ENCODE results near the gene MARCHF5. TPM values are rescaled to one million over a fixed set of nuclear protein-coding genes. Genes with fewer than 3 reads are reported as not detected.

Gene MARCHF5
- total and polyA plus RNA-seq, 2 donors (not counting 1 experiment from before 2014, with no cell fraction given) = 7.2 to 25.9 TPM

DNA sequence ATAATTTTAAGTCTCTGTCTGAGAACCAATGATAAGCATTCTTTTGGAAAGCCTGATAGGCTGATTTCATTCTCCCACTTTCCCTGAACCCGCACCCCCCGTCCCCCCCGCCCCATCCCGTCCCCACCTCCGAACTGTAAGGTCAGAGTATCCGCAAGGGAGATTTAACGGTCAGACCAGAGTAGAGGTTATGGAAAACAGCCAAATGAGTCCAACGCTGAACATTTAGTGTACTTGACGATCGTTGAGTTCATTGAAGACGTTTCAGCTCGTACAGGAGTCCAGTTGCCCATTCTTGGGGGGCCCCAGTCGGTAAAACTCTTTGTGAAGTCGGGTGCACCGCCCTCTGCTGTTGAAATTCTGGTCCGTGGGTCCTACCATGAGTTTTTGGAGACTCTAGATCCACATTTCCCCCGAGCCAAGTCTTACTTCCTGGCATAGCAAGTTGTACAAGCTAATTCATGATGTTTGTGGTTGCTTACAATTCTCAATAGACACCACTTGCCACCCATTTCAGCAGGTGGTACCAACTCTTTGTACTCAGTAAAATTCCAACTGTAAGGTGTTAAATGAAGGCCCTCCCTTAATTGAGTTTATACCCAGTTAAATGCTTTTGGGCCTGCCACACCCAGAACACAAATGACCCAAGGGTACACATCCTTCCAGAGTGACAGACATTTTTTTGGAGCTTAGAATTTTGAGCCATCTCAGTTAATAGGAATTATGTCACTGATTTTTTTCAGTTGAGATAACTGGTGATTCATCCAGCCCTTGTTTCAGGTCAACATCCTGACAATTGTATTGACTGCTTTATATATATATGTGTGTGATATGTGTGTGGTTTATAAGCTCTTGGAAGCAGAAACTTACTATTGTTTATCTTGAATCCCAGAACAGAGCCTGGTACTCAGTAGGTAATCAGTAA, 1.2 kb downstream of the MARCHF5 start:
- H3K79me2 ChIP-seq (ENCODE audit: control insufficient read depth, insufficient read depth, low read length) = peaks cover 87% of the 10 kb centered on the region
- Mint-ChIP-seq H3K27ac (peak overlapping the region; percentile 91), H3K4me3 (peak overlapping the region; percentile 95), H3K4me1 (peaks cover 38% of the 10 kb centered on the region), H3K27me3 (no peaks in the 10 kb centered on the region), H3K9me3 (ENCODE audit: insufficient read depth) (no peaks in the 10 kb centered on the region)
- peak overlapping the region; percentile 100 for H2AFZ ChIP-seq (ENCODE audit: insufficient read depth, low read depth, low read length, poor library complexity, severe bottlenecking)
- intact Hi-C loops (cut with micrococcal nuclease) = loop anchor here (1.0 to 10.0 kb wide), 10 partner anchors 52 to 1410 kb away; partner anchors contain the start of genes BTAF1, CEP55, EXOC6 and FRA10AC1
- DNase-seq (peak; percentile 69), ATAC-seq (ENCODE audit: low read depth) (no peak)
- H3K4me3 ChIP-seq (ENCODE audit: control extremely low read depth in 1 of 5, extremely low read depth in 1 of 5, insufficient read depth in 1 of 5, low read depth in 2 of 5, low read length in 4 of 5) = peak overlapping the region; percentile 46 to 99 (median 85)
- no peak for TF ChIP-seq EZH2 (IDR thresholded peaks at IDR 0.05; ENCODE audit: borderline replicate concordance, insufficient read depth, low read depth, low read length, poor library complexity, severe bottlenecking)
- TF ChIP-seq, protein P1, sequence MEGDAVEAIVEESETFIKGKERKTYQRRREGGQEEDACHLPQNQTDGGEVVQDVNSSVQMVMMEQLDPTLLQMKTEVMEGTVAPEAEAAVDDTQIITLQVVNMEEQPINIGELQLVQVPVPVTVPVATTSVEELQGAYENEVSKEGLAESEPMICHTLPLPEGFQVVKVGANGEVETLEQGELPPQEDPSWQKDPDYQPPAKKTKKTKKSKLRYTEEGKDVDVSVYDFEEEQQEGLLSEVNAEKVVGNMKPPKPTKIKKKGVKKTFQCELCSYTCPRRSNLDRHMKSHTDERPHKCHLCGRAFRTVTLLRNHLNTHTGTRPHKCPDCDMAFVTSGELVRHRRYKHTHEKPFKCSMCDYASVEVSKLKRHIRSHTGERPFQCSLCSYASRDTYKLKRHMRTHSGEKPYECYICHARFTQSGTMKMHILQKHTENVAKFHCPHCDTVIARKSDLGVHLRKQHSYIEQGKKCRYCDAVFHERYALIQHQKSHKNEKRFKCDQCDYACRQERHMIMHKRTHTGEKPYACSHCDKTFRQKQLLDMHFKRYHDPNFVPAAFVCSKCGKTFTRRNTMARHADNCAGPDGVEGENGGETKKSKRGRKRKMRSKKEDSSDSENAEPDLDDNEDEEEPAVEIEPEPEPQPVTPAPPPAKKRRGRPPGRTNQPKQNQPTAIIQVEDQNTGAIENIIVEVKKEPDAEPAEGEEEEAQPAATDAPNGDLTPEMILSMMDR (IDR thresholded peaks at IDR 0.05) = peak; percentile 41
- peak overlapping the region; percentile 55 to 88 for H3K27ac ChIP-seq (ENCODE audit: low read length in 2 of 2)
- H3K9me3 ChIP-seq (ENCODE audit: control extremely low read depth in 1 of 3, control insufficient read depth in 2 of 3, insufficient read depth in 1 of 3, low read length in 2 of 3) = no peaks in the 10 kb centered on the region
- H3K27me3 ChIP-seq (replicated peaks in 1 of 4; ENCODE audit: control extremely low read depth in 1 of 4, control insufficient read depth in 3 of 4, insufficient read depth in 4 of 4, low read length in 3 of 4) = no peaks in the 10 kb centered on the region
- H3K4me2 ChIP-seq (replicated peaks; ENCODE audit: low read depth, low read length, poor library complexity, severe bottlenecking) = peak overlapping the region; percentile 98
- H3K36me3 ChIP-seq (replicated peaks in 1 of 2; ENCODE audit: control extremely low read depth in 1 of 2, control insufficient read depth in 1 of 2, extremely low read depth in 1 of 2, insufficient read depth in 2 of 2, low read length in 1 of 2) = peaks cover 3% of the 10 kb centered on the region in 2 experiments
- WGBS (ENCODE audit: insufficient coverage) = under 1% methylated on average over 10 of the region's 17 CpGs
- peaks cover 18% of the 10 kb centered on the region for H4K20me1 ChIP-seq (ENCODE audit: control insufficient read depth, insufficient read depth, low read length, poor library complexity, severe bottlenecking)
- peaks cover 15 to 27% of the 10 kb centered on the region in 2 donors for H3K4me1 ChIP-seq (ENCODE audit: control insufficient read depth in 2 of 2, insufficient read depth in 2 of 2, low read length in 2 of 2)
- CTCF ChIA-PET = interaction anchor here (0.6 to 3.4 kb wide), 6 partner anchors 12 to 207 kb away, joined by 3 to 41 read pairs (median 4); no protein-coding TSS in a partner anchor
- H3K9ac ChIP-seq (ENCODE audit: low read length) = peak overlapping the region; percentile 99
- POLR2A ChIA-PET = interaction anchor here (0.6 to 1.1 kb wide), 2 partner anchors 204 to 1390 kb away, joined by 3 to 5 read pairs; no protein-coding TSS in a partner anchor
